Colonic mucosa (tissue), 4 donors: ENCODE measurements around the gene OSBPL10. TPM values are rescaled to one million over a fixed set of nuclear protein-coding genes. Genes with fewer than 3 reads are reported as not detected.

Experiments
- DNase-seq: peaks from one replicate; pipeline ENCODE4 v3.0.0-alpha.2; 2020
- H3K27ac ChIP-seq: fragments of 200-600 bp; one replicate; pipeline ENCODE4 v1.8.0; 2021
- H3K27me3 ChIP-seq: fragments of 200-600 bp; one replicate; pipeline ENCODE4 v1.8.0; 2021
- H3K36me3 ChIP-seq: fragments of 200-600 bp; one replicate; pipeline ENCODE4 v1.8.0; 2021
- H3K4me1 ChIP-seq: fragments of 200-600 bp; one replicate; pipeline ENCODE4 v1.8.0; 2021; ENCODE audit warnings: mild to moderate bottlenecking
- H3K4me3 ChIP-seq: fragments of 200-600 bp; one replicate; pipeline ENCODE4 v1.8.0; 2021
- H3K9ac ChIP-seq, 2 donors: one replicate each; pipeline ENCODE4 v1.7.0; 2013; ENCODE audit warnings: control low read depth in 2 of 2, low read depth in 2 of 2, low read length in 2 of 2
- H3K9me3 ChIP-seq: fragments of 200-600 bp; one replicate; pipeline ENCODE4 v1.8.0; 2021
- CTCF ChIP-seq: fragments of 200-600 bp; IDR thresholded peaks from one replicate; pipeline ENCODE4 v1.8.0; 2022; ENCODE audit warnings: antibody characterized with exemption, mild to moderate bottlenecking
- intact Hi-C: fragments of 100-400 bp; cut with DNase I; formaldehyde crosslinking; loops from one replicate; pipeline ENCODE4 v1.14.1; 2022
- total RNA-seq, 2 donors: library from RNA; stranded (reverse); fragmentation: NEBNext Ultra II Directional in 1 of 2; extraction: Animal tissue kit (Norgen Biotek cat#: 25700) in 1 of 2; gene quantifications; one replicate each; pipeline ENCODE4 v1.2.1, GENCODE V29; 2021
- donor health status: healthy.
- donor health status: DM: no; HTN: no; CAD: no.
- donor health status: DM: no; HTN: no; CAD: no.

The OSBPL10 gene
- total RNA-seq, 2 donors from 2014 or later: 20.0 to 34.4 TPM

GRCh38 chr3:31932990-31933389 is 48.1 kb downstream of the OSBPL10 start:
- no peak for DNase-seq
- intact Hi-C loops: no loop called here
- no peak for TF ChIP-seq CTCF
- Histone ChIP-seq H3K4me3 (no peak overlapping the region), H3K27me3 (no peaks in the 10 kb centered on the region), H3K4me1 (no peaks in the 10 kb centered on the region), H3K36me3 (no peaks in the 10 kb centered on the region), H3K9me3 (no peaks in the 10 kb centered on the region), H3K9ac (no peak overlapping the region), H3K27ac (no peak overlapping the region)

DNA sequence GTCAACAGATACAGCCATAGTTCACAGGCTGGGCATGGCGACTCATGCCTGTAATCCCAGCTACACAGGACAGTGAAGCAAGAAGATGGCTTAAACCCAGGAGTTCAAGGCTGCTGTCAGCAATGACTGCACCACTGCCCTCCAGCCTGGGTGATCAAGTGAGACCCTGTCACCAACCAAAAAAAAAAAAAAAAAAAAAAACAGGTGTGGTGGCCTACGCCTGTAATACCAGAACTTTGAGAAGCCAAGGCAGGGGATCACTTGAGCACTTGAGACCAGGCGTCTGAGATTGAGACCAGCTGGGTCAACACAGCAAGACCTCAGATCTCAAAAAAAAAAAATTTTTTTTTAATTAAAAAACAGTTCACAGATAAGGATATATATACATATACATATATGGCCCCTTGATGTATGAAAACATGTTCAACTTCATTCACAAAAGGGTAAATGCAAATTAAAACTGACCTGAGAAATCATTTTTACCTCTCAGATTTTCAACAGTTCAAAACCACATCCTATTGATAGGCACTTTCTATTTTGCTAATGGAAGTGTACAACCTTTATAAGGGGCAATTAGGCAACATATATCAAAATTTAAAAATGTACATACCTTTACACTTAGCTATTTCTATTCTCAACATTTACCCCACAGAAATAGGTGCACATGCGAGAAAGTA is 51.1 kb downstream of the OSBPL10 start:
- intact Hi-C loops: no loop called here
- Histone ChIP-seq H3K27ac (no peak overlapping the region), H3K4me1 (no peaks in the 10 kb centered on the region), H3K27me3 (no peaks in the 10 kb centered on the region), H3K4me3 (no peak overlapping the region), H3K9ac (no peak overlapping the region), H3K9me3 (no peaks in the 10 kb centered on the region), H3K36me3 (no peaks in the 10 kb centered on the region)
- no peak for TF ChIP-seq CTCF
- DNase-seq: no peak

GRCh38 chr3:31927811-31928210 is 53.3 kb downstream of the OSBPL10 start:
- Histone ChIP-seq H3K27ac (no peak overlapping the region), H3K4me1 (no peaks in the 10 kb centered on the region), H3K9ac (no peak overlapping the region), H3K9me3 (no peaks in the 10 kb centered on the region), H3K4me3 (no peak overlapping the region), H3K27me3 (no peaks in the 10 kb centered on the region), H3K36me3 (no peaks in the 10 kb centered on the region)
- intact Hi-C loops: no loop called here
- no peak for DNase-seq
- no peak for TF ChIP-seq CTCF

- no peak overlapping the region for H3K9ac ChIP-seq
- no peaks in the 10 kb centered on the region for H3K27me3 ChIP-seq
- TF ChIP-seq CTCF: no peak
- H3K4me1 ChIP-seq: no peaks in the 10 kb centered on the region
- no peak for DNase-seq
- H3K9me3 ChIP-seq: no peaks in the 10 kb centered on the region
- intact Hi-C loops: no loop called here
- H3K36me3 ChIP-seq: no peaks in the 10 kb centered on the region
- no peak overlapping the region for H3K4me3 ChIP-seq
- no peak overlapping the region for H3K27ac ChIP-seq
These were observed 54.5 kb downstream of the OSBPL10 start for GRCh38 chr3:31926543-31926942.

DNA sequence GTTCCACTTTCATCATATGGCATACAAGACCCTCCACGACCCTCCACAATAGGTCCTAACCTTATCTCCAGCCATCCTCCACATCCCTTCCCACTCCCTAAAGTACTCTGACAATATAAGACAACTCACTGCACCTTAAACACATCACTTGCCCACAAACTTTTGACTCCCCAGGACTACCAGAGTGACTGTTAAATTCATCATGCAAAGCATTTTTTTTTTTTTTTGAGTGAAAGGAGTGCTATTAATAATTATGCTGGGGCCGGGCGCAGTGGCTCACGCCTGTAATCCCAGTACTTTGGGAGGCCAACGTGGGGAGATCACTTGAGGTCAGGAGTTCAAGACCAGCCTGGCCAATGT is 55.8 kb downstream of the OSBPL10 start:
- Histone ChIP-seq H3K9me3 (no peaks in the 10 kb centered on the region), H3K4me1 (no peaks in the 10 kb centered on the region), H3K27ac (no peak overlapping the region), H3K4me3 (no peak overlapping the region), H3K9ac (no peak overlapping the region), H3K27me3 (no peaks in the 10 kb centered on the region), H3K36me3 (no peaks in the 10 kb centered on the region)
- DNase-seq: no peak
- intact Hi-C loops: no loop called here
- no peak for TF ChIP-seq CTCF
